Measurements from ENCODE around the gene AUTS2. TPM values are rescaled to one million over a fixed set of nuclear protein-coding genes. Genes with fewer than 3 reads are reported as not detected.

The AUTS2 gene
- total RNA-seq, 1 experiment from 2014 or later: 42.1 TPM

- Histone ChIP-seq H3K27me3 (replicated peaks; ENCODE audit: insufficient read depth, low read depth, low read length, poor library complexity) (no peaks in the 10 kb centered on the region), H3K4me1 (ENCODE audit: insufficient read depth, low read length, poor library complexity, severe bottlenecking) (no peaks in the 10 kb centered on the region), H3K4me3 (ENCODE audit: low read depth, low read length, poor library complexity, severe bottlenecking) (no peak overlapping the region), H3K9me3 (ENCODE audit: low read depth, low read length, poor library complexity, severe bottlenecking) (no peaks in the 10 kb centered on the region), H3K27ac (ENCODE audit: low read depth, low read length, poor library complexity, severe bottlenecking) (no peak overlapping the region), H3K36me3 (ENCODE audit: insufficient read depth, low read length, poor library complexity, severe bottlenecking) (no peaks in the 10 kb centered on the region)
- CTCF ChIA-PET: no interaction called here
- intact Hi-C loops (cut with micrococcal nuclease; ENCODE audit: unreplicated experiment): no loop called here
- POLR2A ChIA-PET (ENCODE audit: low non-redundant PET): no interaction called here
- no TSS peak for BruUV-seq (replicated peaks)
- TF ChIP-seq CTCF (conservative IDR thresholded peaks at IDR 0.05; ENCODE audit: low read depth, low read length) (no peak), EZH2 (IDR thresholded peaks at IDR 0.05; ENCODE audit: borderline replicate concordance, low read depth, low read length, poor library complexity, severe bottlenecking) (no peak)
- DNase-seq (ENCODE audit: low spot score): no peak
Measured at GRCh38 chr7:70017357-70017756, 419.1 kb downstream of the AUTS2 start.

GRCh38 chr7:70018700-70019099 lies 420.4 kb downstream of the AUTS2 start:
- Histone ChIP-seq H3K9me3 (ENCODE audit: low read depth, low read length, poor library complexity, severe bottlenecking) (no peaks in the 10 kb centered on the region), H3K4me3 (ENCODE audit: low read depth, low read length, poor library complexity, severe bottlenecking) (no peak overlapping the region), H3K36me3 (ENCODE audit: insufficient read depth, low read length, poor library complexity, severe bottlenecking) (no peaks in the 10 kb centered on the region), H3K27ac (ENCODE audit: low read depth, low read length, poor library complexity, severe bottlenecking) (no peak overlapping the region), H3K4me1 (ENCODE audit: insufficient read depth, low read length, poor library complexity, severe bottlenecking) (no peaks in the 10 kb centered on the region), H3K27me3 (replicated peaks; ENCODE audit: insufficient read depth, low read depth, low read length, poor library complexity) (no peaks in the 10 kb centered on the region)
- no peak for DNase-seq (ENCODE audit: low spot score)
- intact Hi-C loops (cut with micrococcal nuclease; ENCODE audit: unreplicated experiment): no loop called here
- no TSS peak for BruUV-seq (replicated peaks)
- CTCF ChIA-PET: no interaction called here
- TF ChIP-seq CTCF (conservative IDR thresholded peaks at IDR 0.05; ENCODE audit: low read depth, low read length) (no peak), EZH2 (IDR thresholded peaks at IDR 0.05; ENCODE audit: borderline replicate concordance, low read depth, low read length, poor library complexity, severe bottlenecking) (no peak)
- POLR2A ChIA-PET (ENCODE audit: low non-redundant PET): no interaction called here

GRCh38 chr7:70027867-70028266 lies 429.6 kb downstream of the AUTS2 start:
- Histone ChIP-seq H3K9me3 (ENCODE audit: low read depth, low read length, poor library complexity, severe bottlenecking) (no peaks in the 10 kb centered on the region), H3K4me3 (ENCODE audit: low read depth, low read length, poor library complexity, severe bottlenecking) (no peak overlapping the region), H3K27me3 (replicated peaks; ENCODE audit: insufficient read depth, low read depth, low read length, poor library complexity) (no peaks in the 10 kb centered on the region), H3K36me3 (ENCODE audit: insufficient read depth, low read length, poor library complexity, severe bottlenecking) (no peaks in the 10 kb centered on the region), H3K27ac (ENCODE audit: low read depth, low read length, poor library complexity, severe bottlenecking) (no peak overlapping the region), H3K4me1 (ENCODE audit: insufficient read depth, low read length, poor library complexity, severe bottlenecking) (peaks cover 11% of the 10 kb centered on the region)
- intact Hi-C loops (cut with micrococcal nuclease; ENCODE audit: unreplicated experiment): no loop called here
- ChIA-PET POLR2A (ENCODE audit: low non-redundant PET) (no interaction called here), CTCF (no interaction called here)
- no peak for DNase-seq (ENCODE audit: low spot score)
- BruUV-seq (replicated peaks): no TSS peak
- TF ChIP-seq CTCF (conservative IDR thresholded peaks at IDR 0.05; ENCODE audit: low read depth, low read length): no peak
- no peak for TF ChIP-seq EZH2 (IDR thresholded peaks at IDR 0.05; ENCODE audit: borderline replicate concordance, low read depth, low read length, poor library complexity, severe bottlenecking)

All from A673 (cell line).